ENCODE measurements around the gene KANSL1.
"Not testable (repeated sequence)": the region's sequence is repeated elsewhere in the genome, so short reads cannot be mapped to it uniquely, and the experiment has no call there.

KANSL1 gene

GRCh38 chr17:46138473-46138872 is 54.8 kb downstream of the KANSL1 start:
- DNase-seq (ENCODE audit: low read depth in 3 of 3), result no peak

DNA sequence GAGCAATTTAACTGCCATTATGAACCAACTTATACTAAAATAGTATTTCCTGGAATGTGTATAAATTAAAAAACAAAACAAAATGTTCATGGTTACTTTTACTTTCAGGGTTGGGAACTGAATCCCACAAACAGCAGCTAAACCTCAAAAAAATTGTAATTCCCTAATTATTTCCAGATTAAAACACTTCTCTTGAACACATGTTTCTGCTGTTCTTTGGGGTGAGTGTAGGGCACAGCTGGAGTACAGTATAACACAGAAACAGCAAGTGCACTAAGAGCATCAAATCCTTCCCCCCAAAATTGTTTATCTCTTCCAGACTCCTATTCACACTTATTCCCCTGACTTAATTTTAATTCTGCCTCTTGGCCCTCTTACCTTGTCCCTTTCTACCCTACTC is 56.4 kb downstream of the KANSL1 start:
- DNase-seq (ENCODE audit: low read depth in 3 of 3), result no peak

DNA sequence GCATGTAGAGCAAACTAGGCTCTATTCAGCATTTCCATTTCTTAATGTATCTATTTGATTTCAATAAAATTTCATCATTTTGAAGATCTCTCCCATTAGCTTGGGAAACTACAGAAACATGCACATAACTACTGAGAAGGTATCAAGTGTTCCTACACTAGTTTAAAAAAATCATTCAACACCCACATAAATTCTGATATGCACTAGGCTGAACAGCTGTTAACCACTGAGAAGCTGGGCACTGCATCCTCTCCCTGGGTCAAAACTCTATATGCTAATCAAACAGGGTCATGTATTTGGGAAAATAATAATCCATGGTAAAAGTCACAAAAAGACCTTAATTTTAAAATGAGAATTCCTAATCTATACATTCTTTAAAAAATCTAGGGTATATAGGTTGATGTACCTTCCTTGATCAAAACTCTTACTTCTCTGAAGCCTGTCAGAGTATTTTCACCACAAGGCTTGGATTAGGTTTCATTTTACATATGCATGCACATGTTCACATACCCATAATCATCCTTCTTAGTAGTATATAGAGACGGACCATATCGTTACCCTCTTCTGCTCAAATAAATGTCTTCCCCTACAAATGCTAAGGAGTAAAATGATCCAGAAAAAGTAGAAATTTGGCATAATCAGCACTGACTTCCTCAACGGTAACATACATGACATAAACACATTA is 57.2 kb downstream of the KANSL1 start:
- DNase-seq (ENCODE audit: low read depth in 3 of 3), result no peak

DNA sequence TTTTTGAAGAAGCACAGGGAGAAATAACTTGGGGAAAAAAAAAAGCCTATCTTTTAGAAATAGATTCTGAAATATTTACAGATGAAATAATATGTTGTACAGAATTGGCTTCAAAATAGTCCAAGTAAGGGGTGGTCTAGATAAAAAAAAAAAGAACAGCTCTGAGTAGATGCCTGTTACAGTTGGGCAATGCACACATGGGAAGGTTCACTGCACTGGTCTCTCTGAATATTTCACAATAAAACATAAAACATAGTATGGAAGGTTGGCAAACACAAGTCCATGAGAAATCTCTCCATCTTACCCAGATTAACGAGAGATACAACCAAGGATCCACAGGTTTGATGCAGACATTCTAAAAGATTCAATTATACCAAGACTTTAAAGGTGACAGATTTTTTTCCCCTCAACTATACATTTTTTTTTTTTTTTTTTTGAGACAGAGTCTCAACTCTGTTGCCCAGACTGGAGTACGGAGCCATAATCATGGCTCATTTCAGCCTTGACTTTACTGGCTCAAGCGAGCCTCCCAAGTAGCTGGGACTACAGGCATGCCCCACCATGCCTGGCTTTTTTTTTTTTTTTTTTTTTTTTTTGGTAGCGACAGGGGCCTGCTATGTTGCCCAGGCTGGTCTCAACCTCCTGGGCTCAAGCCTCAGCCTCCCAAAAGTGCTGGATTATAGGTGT is 58.0 kb downstream of the KANSL1 start:
- DNase-seq (ENCODE audit: low read depth in 3 of 3), result no peak

DNA sequence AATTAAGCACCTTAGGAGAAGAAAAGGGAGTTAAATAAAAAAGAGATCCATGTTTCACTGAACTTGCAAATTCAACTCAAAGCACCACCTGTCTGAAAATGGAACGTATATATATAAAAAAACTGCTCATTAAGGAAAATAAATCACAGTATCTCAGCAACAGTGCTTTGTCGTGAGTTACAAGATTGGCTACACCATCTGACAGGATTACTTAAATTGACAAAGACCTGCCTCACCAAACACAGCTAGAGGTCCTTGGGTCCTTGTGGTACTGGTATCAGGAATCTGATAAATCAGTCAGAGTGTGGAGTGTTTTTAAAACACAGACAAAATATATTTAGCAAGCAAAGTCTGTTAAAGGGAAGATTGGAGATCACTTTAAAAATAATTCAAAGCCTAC is 63.9 kb downstream of the KANSL1 start:
- DNase-seq (ENCODE audit: low read depth in 3 of 3), result no peak

DNA sequence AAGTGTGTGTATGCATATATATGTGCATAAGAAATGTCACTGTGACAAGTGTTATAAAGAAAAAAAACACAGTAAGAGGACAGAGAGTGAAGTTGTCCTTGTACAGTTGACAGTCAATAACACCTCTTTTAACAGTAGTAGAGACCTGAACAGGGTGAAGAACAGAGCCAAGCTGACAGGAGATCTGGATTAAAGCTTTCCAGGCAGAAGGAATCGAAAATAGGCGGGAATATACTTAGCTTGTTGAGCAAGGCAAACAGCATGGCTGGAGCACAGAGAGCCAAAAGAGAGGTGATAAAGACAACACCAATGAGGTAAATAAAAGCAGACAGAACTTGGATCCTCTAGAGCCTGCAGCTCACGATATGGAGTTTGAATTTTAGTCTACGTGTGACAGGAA is 64.8 kb downstream of the KANSL1 start:
- no peak for DNase-seq (ENCODE audit: low read depth in 3 of 3)

- no peak for DNase-seq (ENCODE audit: low read depth in 3 of 3)
Measured at GRCh38 chr17:46127524-46127923, 65.7 kb downstream of the KANSL1 start.

DNA sequence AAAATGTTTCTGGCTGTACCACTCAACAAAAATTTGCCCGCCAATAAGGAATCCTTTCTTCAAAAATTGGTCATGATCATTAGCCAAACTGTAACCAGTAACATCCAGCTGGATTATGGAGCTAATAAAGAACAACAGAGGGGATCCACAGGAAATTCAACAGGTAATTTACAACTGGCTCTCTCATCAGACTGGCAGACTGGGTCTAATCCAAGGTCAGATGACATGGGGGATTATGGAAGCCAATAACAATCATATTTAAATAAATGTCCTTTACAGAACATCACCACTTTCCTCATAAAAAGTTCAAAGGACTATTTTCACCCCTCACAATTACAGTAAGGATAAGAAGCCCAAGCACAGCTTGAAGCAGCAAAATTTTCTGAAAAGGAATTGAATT is 66.4 kb downstream of the KANSL1 start:
- no peak for DNase-seq (ENCODE audit: low read depth in 3 of 3)

- no peak for DNase-seq (ENCODE audit: low read depth in 3 of 3)
Measured at GRCh38 chr17:46125831-46126230, 67.4 kb downstream of the KANSL1 start.

- DNase-seq (ENCODE audit: low read depth in 3 of 3), result no peak
Measured at GRCh38 chr17:46124695-46125592, 68.3 kb downstream of the KANSL1 start.

GRCh38 chr17:46123607-46124006 is 69.6 kb downstream of the KANSL1 start:
- DNase-seq (ENCODE audit: low read depth in 3 of 3), result no peak

GRCh38 chr17:46122486-46122871 is 70.8 kb downstream of the KANSL1 start:
- DNase-seq (ENCODE audit: low read depth in 3 of 3), result no peak

GRCh38 chr17:46121841-46122485 is 71.3 kb downstream of the KANSL1 start:
- DNase-seq (ENCODE audit: low read depth in 3 of 3), result no peak

- no peak for DNase-seq (ENCODE audit: low read depth in 3 of 3)
Measured at GRCh38 chr17:46121165-46121764, 72.0 kb downstream of the KANSL1 start.

GRCh38 chr17:46120537-46120936 is 72.7 kb downstream of the KANSL1 start:
- no peak for DNase-seq (ENCODE audit: low read depth in 3 of 3)

GRCh38 chr17:46120078-46120477 is 73.2 kb downstream of the KANSL1 start:
- DNase-seq (ENCODE audit: low read depth in 3 of 3), result no peak

DNA sequence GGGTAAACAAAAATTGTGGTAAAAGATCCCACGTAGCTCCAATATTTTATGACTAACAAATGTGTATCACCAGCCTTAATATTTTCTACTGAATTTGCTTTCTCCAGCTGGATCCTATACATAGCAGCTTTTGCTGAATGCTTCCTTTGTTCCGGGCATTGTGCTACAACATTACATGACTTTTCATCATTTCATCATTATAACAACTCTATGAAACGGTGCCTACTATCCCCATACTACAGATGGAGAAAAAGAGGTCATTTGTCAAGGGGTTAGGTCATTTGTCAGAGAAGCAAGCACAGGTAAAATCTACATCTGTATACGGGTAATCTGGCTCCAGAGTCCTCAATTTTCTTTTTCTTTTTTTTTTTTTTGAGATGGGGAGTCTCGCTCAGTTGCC is 74.3 kb downstream of the KANSL1 start:
- no peak for DNase-seq (ENCODE audit: low read depth in 3 of 3)

- DNase-seq (ENCODE audit: low read depth in 3 of 3), result no peak
Measured at GRCh38 chr17:46117850-46118696, 75.2 kb downstream of the KANSL1 start.

- no peak for DNase-seq (ENCODE audit: low read depth in 3 of 3)
Measured at GRCh38 chr17:46117117-46117516, 76.1 kb downstream of the KANSL1 start.

GRCh38 chr17:46115699-46116098 is 77.5 kb downstream of the KANSL1 start:
- DNase-seq (ENCODE audit: low read depth in 3 of 3), result no peak

GRCh38 chr17:46111236-46111635 is 82.0 kb downstream of the KANSL1 start:
- not testable (repeated sequence) for DNase-seq (ENCODE audit: low read depth in 3 of 3)

Data from stimulated activated CD4-positive, alpha-beta T cell treated with anti-CD3 and anti-CD28 coated beads, TNF-alpha, amount 100 ng/mL, for 4 hours (primary cell).